Gastroesophageal sphincter (tissue), 4 donors: ENCODE data around the gene MAPK4. TPM values are rescaled to one million over a fixed set of nuclear protein-coding genes. Genes with fewer than 3 reads are reported as not detected.
A peak's percentile ranks its signal among the peaks of the same experiment; 100 is the strongest.

ENCODE experiments used
- ATAC-seq: fragments of 150-250 bp; one replicate; pipeline ENCODE4 v1.9.1; 2016; ENCODE audit warnings: mild to moderate bottlenecking, moderate library complexity
- H3K27ac ChIP-seq, 4 donors: fragments of 200-600 bp; sonication (generic) in 3 of 4; 1 replicate in 3 of 4; 2 replicates in 1 of 4; pipeline ENCODE4 v1.5.1; 2016 to 2019
- H3K27me3 ChIP-seq: fragments of 200-600 bp; sonication (generic); one replicate; pipeline ENCODE4 v1.5.1; 2019
- H3K36me3 ChIP-seq, 2 donors: fragments of 200-600 bp; sonication (generic); one replicate each; pipeline ENCODE4 v1.5.1; 2019; ENCODE audit warnings: control low read depth in 1 of 2
- H3K4me1 ChIP-seq, 3 donors: fragments of 200-600 bp; sonication (generic); 1 replicate in 2 of 3; 2 replicates in 1 of 3; pipeline ENCODE4 v1.5.1; 2016 to 2019; ENCODE audit warnings: control low read depth in 2 of 3
- H3K4me3 ChIP-seq, 2 donors: fragments of 200-600 bp; sonication (generic); one replicate each; pipeline ENCODE4 v1.5.1; 2019; ENCODE audit warnings: mild to moderate bottlenecking in 1 of 2, moderate library complexity in 1 of 2
- H3K9me3 ChIP-seq, 3 donors: fragments of 200-600 bp; sonication (generic); one replicate each; pipeline ENCODE4 v1.5.1; 2017 to 2019; ENCODE audit warnings: control low read depth in 2 of 3
- EP300 ChIP-seq: sonication (generic); formaldehyde crosslinking; IDR thresholded peaks from one replicate; pipeline ENCODE4 v1.6.1; 2017; ENCODE audit warnings: antibody characterized with exemption, mild to moderate bottlenecking
- POLR2A ChIP-seq, 2 donors: fragments of 450-650 bp; IDR thresholded peaks; one replicate each; pipeline ENCODE4 v1.6.1; 2017; ENCODE audit warnings: antibody characterized with exemption in 2 of 2, mild to moderate bottlenecking in 2 of 2, moderate library complexity in 1 of 2
- POLR2AphosphoS5 ChIP-seq: sonication (generic); formaldehyde crosslinking; IDR thresholded peaks from one replicate; pipeline ENCODE4 v1.6.1; 2017; ENCODE audit warnings: antibody characterized with exemption
- WGBS, 2 donors: methylation state at CpG; one replicate each; pipeline ENCODE4 v1.1.5; 2018; ENCODE audit warnings: low coverage in 1 of 2; 5-methylcytosine and 5-hydroxymethylcytosine counted together
- total RNA-seq, 4 donors: library from RNA; depleted of rRNA; stranded (reverse); fragments of >200 nt; gene quantifications; one replicate each; pipeline ENCODE4 v1.1.0, GENCODE V29; 2016
- TF ChIP-seq, protein P1 (sequence below), 4 experiments: fragments of 200-600 bp in 2 of 4; fragments of 450-650 bp in 2 of 4; sonication (generic) in 1 of 4; IDR thresholded peaks; one replicate each; pipeline ENCODE4 v1.5.1; 2017 to 2019; ENCODE audit warnings: antibody characterized with exemption in 4 of 4, mild to moderate bottlenecking in 2 of 4, moderate library complexity in 2 of 4

MAPK4 gene
- total RNA-seq, 4 donors from 2014 or later = 9.3 to 13.7 (median 10.6) TPM

DNA sequence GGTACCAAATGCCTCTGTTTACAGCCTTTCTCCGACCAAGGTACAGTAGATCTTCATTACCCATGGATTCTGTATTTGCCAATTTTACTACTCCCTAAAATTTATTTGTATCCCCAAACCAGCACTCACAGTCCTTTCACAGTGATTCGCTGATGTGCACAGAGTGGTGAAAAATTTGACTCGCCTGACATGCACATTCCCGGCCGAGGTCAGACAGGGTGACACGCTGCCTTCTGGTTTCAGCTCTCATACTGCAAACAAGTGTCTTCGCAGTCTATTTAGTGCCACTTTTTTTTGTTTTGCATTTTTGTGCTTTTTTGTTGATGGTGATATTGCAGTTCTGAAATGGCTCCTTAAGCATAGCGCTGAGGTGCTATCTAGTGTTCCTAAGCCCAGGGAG is 71.0 kb downstream of the MAPK4 start:
- H3K9me3 ChIP-seq = no peaks in the 10 kb centered on the region
- no peak for ATAC-seq
- H3K27me3 ChIP-seq = no peaks in the 10 kb centered on the region
- WGBS, 2 donors = 80 to 84% methylated on average over 7 to 8 of the region's 8 CpGs
- no peak overlapping the region for H3K4me3 ChIP-seq
- H3K36me3 ChIP-seq = no peaks in the 10 kb centered on the region
- peak overlapping the region in 1 of 4 donors; percentile 78 for H3K27ac ChIP-seq
- H3K4me1 ChIP-seq = peaks cover 0 to 15% (median 5%) of the 10 kb centered on the region in 3 donors
- TF ChIP-seq EP300 = no peak

DNA sequence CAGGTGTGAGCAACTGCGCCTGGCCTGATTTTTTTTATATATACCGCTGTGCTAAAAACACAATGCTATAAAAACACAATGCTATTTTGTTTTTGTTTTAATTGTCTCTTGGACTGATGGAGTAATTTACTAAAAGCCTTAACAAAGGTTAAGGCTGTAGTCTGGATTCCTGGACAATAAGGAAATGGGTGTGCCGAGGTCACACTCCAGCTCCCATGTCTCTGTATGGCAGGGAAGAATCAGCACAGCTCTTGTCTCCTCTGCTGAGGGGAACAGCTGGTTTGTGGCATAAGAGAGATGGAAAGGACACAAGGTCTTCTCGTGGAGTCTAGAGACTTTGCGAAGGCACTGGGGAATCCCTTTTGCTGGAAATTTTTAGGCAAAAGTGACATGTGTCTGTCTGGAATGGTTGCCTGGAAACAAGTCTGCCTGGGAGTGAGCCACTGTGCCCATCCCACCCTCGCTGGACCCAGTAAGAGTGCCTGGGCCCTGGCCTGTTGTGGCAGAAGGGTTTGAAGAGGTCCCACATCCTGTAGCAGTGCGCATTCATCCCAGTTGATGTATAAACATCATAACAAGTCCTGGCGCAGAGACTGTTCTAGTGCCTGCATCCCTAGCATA is 73.1 kb downstream of the MAPK4 start:
- TF ChIP-seq EP300 (no peak), POLR2AphosphoS5 (no peak), POLR2A (IDR thresholded peaks at IDR 0.05) (no peak)
- TF ChIP-seq, protein P1, sequence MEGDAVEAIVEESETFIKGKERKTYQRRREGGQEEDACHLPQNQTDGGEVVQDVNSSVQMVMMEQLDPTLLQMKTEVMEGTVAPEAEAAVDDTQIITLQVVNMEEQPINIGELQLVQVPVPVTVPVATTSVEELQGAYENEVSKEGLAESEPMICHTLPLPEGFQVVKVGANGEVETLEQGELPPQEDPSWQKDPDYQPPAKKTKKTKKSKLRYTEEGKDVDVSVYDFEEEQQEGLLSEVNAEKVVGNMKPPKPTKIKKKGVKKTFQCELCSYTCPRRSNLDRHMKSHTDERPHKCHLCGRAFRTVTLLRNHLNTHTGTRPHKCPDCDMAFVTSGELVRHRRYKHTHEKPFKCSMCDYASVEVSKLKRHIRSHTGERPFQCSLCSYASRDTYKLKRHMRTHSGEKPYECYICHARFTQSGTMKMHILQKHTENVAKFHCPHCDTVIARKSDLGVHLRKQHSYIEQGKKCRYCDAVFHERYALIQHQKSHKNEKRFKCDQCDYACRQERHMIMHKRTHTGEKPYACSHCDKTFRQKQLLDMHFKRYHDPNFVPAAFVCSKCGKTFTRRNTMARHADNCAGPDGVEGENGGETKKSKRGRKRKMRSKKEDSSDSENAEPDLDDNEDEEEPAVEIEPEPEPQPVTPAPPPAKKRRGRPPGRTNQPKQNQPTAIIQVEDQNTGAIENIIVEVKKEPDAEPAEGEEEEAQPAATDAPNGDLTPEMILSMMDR (IDR thresholded peaks at IDR 0.05) = no peak
- Histone ChIP-seq H3K27me3 (no peaks in the 10 kb centered on the region), H3K4me1 (peaks cover 0 to 19% (median 5%) of the 10 kb centered on the region in 3 donors), H3K9me3 (no peaks in the 10 kb centered on the region), H3K4me3 (no peak overlapping the region), H3K27ac (peak overlapping the region in 1 of 4 donors; percentile 73), H3K36me3 (no peaks in the 10 kb centered on the region)
- WGBS, 2 donors = 66 to 87% methylated on average over 5 to 7 of the region's 8 CpGs
- ATAC-seq = no peak

DNA sequence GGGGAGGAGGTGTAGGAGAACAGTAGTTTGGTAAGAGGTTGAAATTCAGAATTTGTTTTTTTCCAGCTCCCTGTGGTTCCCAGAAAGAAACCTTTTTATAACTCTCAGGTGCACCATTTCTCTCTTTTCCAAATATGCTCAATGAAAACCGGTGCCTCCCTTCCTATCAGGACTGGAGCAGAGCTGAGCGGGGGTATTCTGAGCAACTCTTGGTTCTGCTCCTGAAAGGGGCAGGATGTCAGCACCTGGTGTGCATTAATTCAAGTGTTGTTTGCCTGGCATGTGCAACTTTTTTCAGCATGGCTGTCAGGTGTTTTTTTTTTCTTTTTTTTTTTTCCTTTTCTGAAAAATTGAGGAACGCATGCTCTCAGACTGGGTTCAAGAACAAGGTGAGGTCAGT is 74.1 kb downstream of the MAPK4 start:
- Histone ChIP-seq H3K9me3 (no peaks in the 10 kb centered on the region), H3K4me3 (no peak overlapping the region), H3K27me3 (no peaks in the 10 kb centered on the region), H3K4me1 (peaks cover 0 to 28% (median 5%) of the 10 kb centered on the region in 3 donors), H3K36me3 (no peaks in the 10 kb centered on the region), H3K27ac (no peak overlapping the region)
- ATAC-seq = no peak
- whole genome bisulfite sequencing, 2 donors = 100% methylated on average over 1 of the region's 3 CpGs
- TF ChIP-seq POLR2A (IDR thresholded peaks at IDR 0.05) = no peak
- TF ChIP-seq, protein P1 (IDR thresholded peaks at IDR 0.05) = no peak
- no peak for TF ChIP-seq POLR2AphosphoS5
- TF ChIP-seq EP300 = no peak

DNA sequence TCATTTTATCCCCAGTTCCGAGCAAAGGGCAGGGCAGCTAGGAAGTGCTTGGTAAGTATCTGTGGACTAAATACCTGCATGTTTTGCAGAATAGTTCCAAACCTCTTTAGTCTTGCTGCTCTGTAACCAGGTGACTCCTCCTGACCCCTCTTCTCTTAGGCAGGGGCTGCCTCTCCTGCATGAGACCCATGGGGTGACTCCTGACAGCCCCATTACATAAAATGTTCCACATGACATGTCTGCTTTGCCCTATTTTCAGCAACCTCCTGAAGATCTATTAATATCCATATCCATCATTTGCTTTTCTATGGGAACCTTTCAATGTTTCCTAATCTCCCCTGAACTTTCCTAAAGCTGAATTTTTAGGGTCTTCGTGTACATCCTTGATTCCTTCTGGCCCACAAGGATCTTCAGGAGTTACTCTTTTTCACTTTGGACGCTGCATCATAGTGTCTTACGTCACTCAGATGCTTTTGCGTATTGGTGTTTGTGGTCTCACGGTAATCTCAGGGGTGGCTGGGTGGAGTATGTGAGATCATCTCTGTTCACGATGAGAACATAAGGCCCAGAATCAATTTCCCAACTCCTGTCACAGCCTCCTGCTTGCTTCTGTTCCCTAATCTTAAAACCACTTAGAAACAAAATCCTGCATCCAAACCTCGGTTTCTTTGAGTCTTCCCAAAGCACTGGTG is 76.6 kb downstream of the MAPK4 start:
- TF ChIP-seq POLR2A (IDR thresholded peaks at IDR 0.05) = no peak
- TF ChIP-seq, protein P1 (IDR thresholded peaks at IDR 0.05) = no peak
- TF ChIP-seq POLR2AphosphoS5 = no peak
- no peak for TF ChIP-seq EP300
- ATAC-seq = no peak
- 83 to 96% methylated on average over 3 to 5 of the region's 8 CpGs for WGBS, 2 donors

DNA sequence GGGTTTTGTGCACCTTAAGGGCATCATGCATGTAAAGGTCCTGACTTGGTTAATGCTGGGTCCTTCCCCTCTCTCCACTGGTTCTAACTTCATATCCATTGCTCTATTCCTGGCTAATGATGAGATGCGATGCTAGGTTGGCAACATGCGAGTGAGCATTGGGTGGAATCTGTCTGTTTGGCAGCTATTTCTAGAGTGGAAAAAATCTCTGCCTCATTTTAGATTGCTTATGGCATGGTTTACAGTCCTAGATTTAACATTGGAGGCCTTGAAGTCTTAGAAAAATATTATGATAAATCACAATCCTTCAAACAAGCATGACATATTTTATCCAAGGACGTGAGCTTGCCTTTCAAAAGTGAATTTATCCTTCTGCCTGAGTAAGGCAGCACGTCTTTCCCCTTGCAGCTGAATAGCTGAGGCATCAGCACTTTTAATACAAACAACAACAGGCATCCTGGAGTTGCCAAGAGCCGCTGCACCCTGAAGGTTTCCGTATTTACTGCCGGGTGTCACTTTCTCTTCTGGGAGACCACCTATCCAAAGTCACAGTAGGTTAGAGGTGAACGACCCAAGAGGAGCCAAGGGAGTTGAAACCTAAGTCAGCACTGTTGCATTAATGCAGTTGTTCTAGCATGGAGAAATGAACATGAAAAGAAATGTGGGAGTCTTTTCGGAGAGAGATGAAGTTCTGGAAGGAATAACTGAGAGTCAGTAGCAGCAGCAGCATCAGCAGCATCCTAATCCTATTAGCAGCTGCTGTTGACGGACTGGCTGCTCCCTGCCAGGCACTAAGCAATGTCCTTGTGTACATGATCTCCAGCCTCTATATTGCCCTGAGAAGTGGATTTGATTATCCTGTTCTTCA is 78.4 kb downstream of the MAPK4 start:
- Histone ChIP-seq H3K4me1 (peaks cover 0 to 15% (median under 1%) of the 10 kb centered on the region in 3 donors), H3K4me3 (no peak overlapping the region), H3K27me3 (no peaks in the 10 kb centered on the region), H3K36me3 (no peaks in the 10 kb centered on the region), H3K27ac (peak overlapping the region in 3 of 4 donors; percentile 25 to 61 (median 61)), H3K9me3 (no peaks in the 10 kb centered on the region)
- no peak for ATAC-seq
- 35 to 36% methylated on average over 8 to 9 of the region's 10 CpGs for WGBS, 2 donors
- TF ChIP-seq, protein P1 (IDR thresholded peaks at IDR 0.05) = no peak
- TF ChIP-seq POLR2AphosphoS5 (no peak), POLR2A (IDR thresholded peaks at IDR 0.05) (no peak), EP300 (no peak)

More for the DNA sequence above, 76.6 kb downstream of the MAPK4 start:
- H3K36me3 ChIP-seq = no peaks in the 10 kb centered on the region
- no peaks in the 10 kb centered on the region for H3K9me3 ChIP-seq
- peaks cover 0 to 30% (median 5%) of the 10 kb centered on the region in 3 donors for H3K4me1 ChIP-seq
- H3K27ac ChIP-seq = no peak overlapping the region
- no peaks in the 10 kb centered on the region for H3K27me3 ChIP-seq
- no peak overlapping the region for H3K4me3 ChIP-seq
